ENCODE measurements around the gene PRLH. TPM values are rescaled to one million over a fixed set of nuclear protein-coding genes. Genes with fewer than 3 reads are reported as not detected.

Gene PRLH
- total RNA-seq, 2 donors from 2014 or later, result not detected

DNA sequence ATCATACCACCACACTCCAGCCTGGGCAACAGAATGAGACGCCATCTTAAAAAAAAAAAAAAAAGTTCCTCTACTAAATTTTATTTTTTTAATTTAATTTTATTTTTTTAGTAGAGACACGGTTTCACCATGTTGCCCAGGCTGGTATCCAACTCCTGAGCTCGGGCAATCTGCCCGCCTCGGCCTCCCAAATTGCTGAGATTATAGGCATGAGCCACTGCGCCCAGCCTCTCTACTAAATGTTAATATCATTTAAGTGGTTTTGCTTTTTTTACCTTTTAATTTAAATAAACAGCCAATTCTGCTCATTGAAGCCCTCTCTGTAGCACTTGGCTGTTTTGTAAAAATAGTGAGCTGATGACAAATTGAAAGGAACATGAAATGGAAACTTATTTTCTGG, 15.0 kb downstream of the PRLH start:
- Histone ChIP-seq H3K36me3 (replicated peaks in 1 of 2; ENCODE audit: insufficient read depth in 1 of 2, low read depth in 2 of 2) (no peaks in the 10 kb centered on the region), H3K27ac (peak overlapping the region; percentile 63 to 80 (median 74)), H3K4me1 (peaks cover 22% of the 10 kb centered on the region), H3K4me3 (no peak overlapping the region), H3K9me3 (no peaks in the 10 kb centered on the region), H3K27me3 (no peaks in the 10 kb centered on the region)
- TF ChIP-seq, protein P1, sequence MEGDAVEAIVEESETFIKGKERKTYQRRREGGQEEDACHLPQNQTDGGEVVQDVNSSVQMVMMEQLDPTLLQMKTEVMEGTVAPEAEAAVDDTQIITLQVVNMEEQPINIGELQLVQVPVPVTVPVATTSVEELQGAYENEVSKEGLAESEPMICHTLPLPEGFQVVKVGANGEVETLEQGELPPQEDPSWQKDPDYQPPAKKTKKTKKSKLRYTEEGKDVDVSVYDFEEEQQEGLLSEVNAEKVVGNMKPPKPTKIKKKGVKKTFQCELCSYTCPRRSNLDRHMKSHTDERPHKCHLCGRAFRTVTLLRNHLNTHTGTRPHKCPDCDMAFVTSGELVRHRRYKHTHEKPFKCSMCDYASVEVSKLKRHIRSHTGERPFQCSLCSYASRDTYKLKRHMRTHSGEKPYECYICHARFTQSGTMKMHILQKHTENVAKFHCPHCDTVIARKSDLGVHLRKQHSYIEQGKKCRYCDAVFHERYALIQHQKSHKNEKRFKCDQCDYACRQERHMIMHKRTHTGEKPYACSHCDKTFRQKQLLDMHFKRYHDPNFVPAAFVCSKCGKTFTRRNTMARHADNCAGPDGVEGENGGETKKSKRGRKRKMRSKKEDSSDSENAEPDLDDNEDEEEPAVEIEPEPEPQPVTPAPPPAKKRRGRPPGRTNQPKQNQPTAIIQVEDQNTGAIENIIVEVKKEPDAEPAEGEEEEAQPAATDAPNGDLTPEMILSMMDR (IDR thresholded peaks at IDR 0.05), result no peak
- TF ChIP-seq POLR2A (IDR thresholded peaks at IDR 0.05), result no peak
- ATAC-seq, result no peak
- intact Hi-C loops (cut with DNase I), result loop anchor here (10.0 kb wide), 1 partner anchor 163 kb away; no protein-coding TSS in a partner anchor
- 90 to 91% methylated on average over 6 of the region's 6 CpGs for WGBS, 2 donors
- no peak for DNase-seq

DNA sequence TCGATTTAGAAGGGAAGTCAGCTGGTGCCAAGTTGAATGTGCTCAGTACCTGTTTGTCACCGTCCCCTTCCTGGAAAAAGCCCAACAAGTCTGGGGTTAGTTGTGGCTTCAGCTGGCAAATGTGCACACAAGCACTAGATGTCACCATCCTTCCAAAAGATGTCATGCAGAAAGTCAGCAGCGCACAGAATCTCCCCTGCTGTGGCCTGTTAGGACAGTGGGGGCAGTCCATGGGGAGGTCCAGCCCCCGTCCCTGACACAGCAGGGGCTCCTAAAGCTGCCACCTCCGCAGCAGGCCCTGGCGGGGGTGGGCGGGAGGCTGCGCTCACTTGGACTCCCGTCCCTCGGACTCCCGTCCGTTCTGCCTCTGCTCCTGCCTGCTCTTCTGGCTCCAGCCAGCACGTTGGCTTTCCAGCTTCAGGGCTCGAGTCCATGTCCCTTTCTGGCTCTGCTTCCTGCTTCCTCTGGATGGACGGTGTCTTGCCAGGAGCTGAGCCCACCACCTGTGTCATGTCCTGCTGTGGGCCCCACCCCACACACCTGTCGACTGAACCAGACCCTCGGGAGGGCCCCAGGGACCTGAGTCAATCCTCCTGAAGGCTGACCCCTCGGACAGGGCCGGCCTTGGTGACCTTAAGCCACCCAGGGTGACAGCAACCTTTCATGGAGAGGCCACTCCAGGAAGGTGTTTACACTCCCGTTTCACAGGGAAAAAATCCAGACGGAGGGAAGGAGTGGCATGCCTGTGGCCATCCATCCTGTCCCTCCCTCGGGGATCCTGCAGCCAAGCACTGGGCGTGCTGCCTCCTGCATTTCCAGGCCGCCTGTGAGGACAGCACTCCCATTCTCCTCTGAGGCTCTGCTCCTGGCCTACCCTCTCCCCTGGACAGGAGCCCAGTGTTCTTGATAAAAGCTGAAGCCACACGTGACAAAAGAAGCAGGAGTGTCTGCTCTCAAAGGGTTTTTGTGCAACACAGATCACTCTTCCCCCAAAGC, 15.7 kb downstream of the PRLH start:
- Histone ChIP-seq H3K4me3 (no peak overlapping the region), H3K4me1 (peaks cover 29% of the 10 kb centered on the region), H3K27me3 (no peaks in the 10 kb centered on the region), H3K9me3 (no peaks in the 10 kb centered on the region), H3K27ac (peak overlapping the region; percentile 63 to 80 (median 74)), H3K36me3 (replicated peaks in 1 of 2; ENCODE audit: insufficient read depth in 1 of 2, low read depth in 2 of 2) (no peaks in the 10 kb centered on the region)
- TF ChIP-seq, protein P1 (IDR thresholded peaks at IDR 0.05), result peak in 5 of 7 experiments; percentile 19 to 39 (median 34)
- peak in 2 of 3 donors; percentile 10 to 37 for TF ChIP-seq POLR2A (IDR thresholded peaks at IDR 0.05)
- intact Hi-C loops (cut with DNase I), result loop anchor here (10.0 kb wide), 1 partner anchor 163 kb away; no protein-coding TSS in a partner anchor
- ATAC-seq (peak; percentile 81), DNase-seq (peak; percentile 49 to 80 (median 75))
- 28 to 50% methylated on average over 13 to 25 of the region's 25 CpGs for WGBS, 2 donors

DNA sequence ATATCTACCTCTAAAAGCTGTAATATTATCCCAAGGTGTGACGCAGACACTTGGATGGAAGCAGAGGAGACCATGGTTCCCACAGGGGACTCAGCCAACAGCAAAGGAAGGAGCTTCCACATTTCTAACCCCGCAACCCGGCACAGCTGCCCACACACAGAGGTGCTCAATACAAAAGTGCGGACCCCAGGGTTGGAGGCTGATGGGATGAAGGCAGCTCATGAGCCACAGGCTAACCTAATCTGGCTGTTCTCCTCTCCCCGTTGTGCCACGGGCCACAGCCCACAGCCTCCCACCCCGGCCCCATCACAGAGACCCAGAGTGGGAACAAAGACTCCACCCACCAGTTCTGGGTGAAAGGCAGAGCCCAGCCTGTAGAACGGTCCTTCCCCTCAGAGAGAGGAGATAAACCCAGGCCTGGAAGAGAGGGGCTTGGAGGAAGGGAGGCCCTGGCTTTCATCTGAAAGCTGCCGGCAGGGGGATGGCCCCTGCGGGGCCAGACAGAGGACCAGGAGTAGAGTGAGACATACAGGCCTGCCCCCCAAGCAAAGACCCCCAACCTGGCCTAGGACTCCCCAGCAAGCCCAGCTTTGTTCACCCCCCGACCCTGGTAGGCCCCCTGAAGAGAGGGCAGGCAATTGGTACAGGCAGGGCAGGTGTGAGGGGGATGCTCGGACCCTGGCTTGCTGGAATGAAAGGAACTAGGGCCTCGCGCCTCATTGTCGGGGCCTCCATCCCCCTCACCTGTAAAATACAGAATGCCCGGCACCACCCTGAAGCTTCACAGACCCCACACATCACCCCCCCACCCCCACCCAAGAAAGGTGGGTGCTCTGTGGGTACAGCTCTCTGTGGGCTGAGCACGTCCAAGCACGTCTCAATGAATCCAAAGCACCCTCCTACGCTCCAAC, 17.3 kb downstream of the PRLH start:
- peaks cover 44% of the 10 kb centered on the region for H3K4me1 ChIP-seq
- no peaks in the 10 kb centered on the region for H3K36me3 ChIP-seq (replicated peaks in 1 of 2; ENCODE audit: insufficient read depth in 1 of 2, low read depth in 2 of 2)
- 88 to 93% methylated on average over 9 to 19 of the region's 19 CpGs for WGBS, 2 donors
- ATAC-seq, result no peak
- DNase-seq, result no peak
- TF ChIP-seq, protein P1 (IDR thresholded peaks at IDR 0.05), result no peak
- TF ChIP-seq POLR2A (IDR thresholded peaks at IDR 0.05), result no peak
- peak overlapping the region in 2 of 4 donors; percentile 7 to 80 for H3K27ac ChIP-seq
- no peak overlapping the region for H3K4me3 ChIP-seq
- intact Hi-C loops (cut with DNase I), result loop anchor here (10.0 kb wide), 1 partner anchor 161 kb away; no protein-coding TSS in a partner anchor
- H3K27me3 ChIP-seq, result no peaks in the 10 kb centered on the region
- no peaks in the 10 kb centered on the region for H3K9me3 ChIP-seq

DNA sequence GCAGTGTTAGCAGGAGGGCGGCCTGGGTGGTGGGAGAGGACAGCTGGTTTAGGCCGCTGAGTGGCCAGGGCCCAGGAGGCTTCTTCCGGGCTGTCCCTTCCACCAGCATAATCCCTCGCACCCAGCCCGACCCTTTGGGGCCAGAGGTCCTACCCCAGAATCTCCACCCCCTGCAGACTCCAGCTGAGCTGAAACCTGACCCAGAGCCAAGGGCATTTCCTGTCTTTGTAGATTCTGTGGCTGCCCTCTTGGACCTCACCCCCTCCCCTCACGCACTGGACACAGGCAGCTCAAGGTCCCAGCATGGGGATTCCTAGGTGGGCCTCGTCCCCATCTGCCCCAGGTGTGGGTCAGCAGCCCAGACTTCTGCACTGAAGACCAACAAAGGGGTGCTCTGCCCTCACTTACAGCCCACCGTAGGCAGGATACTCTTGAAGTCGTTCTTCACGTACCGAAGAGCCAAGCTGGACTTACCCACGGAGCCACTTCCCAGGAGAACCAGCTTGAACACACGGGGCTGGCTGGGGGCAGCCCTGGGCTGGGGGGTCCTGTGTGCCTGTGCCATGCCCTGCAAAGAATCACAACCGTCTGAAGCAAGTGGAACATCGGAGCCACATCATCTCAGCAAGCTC, 19.3 kb downstream of the PRLH start:
- H3K27me3 ChIP-seq, result no peaks in the 10 kb centered on the region
- H3K27ac ChIP-seq, result no peak overlapping the region
- no peaks in the 10 kb centered on the region for H3K36me3 ChIP-seq (replicated peaks in 1 of 2; ENCODE audit: insufficient read depth in 1 of 2, low read depth in 2 of 2)
- H3K4me3 ChIP-seq, result no peak overlapping the region
- no peak for TF ChIP-seq POLR2A (IDR thresholded peaks at IDR 0.05)
- TF ChIP-seq, protein P1 (IDR thresholded peaks at IDR 0.05), result no peak
- 80 to 82% methylated on average over 12 to 15 of the region's 15 CpGs for WGBS, 2 donors
- ATAC-seq (no peak), DNase-seq (no peak)
- peaks cover 57% of the 10 kb centered on the region for H3K4me1 ChIP-seq
- intact Hi-C loops (cut with DNase I), result loop anchor here (10.0 kb wide), 1 partner anchor 159 kb away; no protein-coding TSS in a partner anchor
- no peaks in the 10 kb centered on the region for H3K9me3 ChIP-seq

Measured in body of pancreas (tissue), 4 donors.